AG09309 (cell line): ENCODE measurements around the gene SUFU.

Source experiments
- DNase-seq: peaks from one replicate; pipeline ENCODE4 v3.0.0-alpha.2; 2010; ENCODE audit warnings: low read depth
- H3K4me3 ChIP-seq: 2 replicates; pipeline ENCODE4 v1.5.1; 2011; ENCODE audit warnings: mild to moderate bottlenecking, low read depth, low read length, moderate library complexity; ENCODE audit not compliant: control insufficient read depth
- CTCF ChIP-seq: IDR thresholded peaks from 2 replicates; pipeline ENCODE4 v1.5.1; 2011; ENCODE audit warnings: mild to moderate bottlenecking, low read depth, low read length, inconsistent platforms; ENCODE audit not compliant: insufficient read depth, control insufficient read depth; ENCODE audit errors: missing control alignments

SUFU gene

GRCh38 chr10:102649797-102650654 lies 146.3 kb downstream of the SUFU start:
- H3K4me3 ChIP-seq = no peak overlapping the region
- no peak for TF ChIP-seq CTCF
- DNase-seq = no peak

GRCh38 chr10:102650655-102651454 lies 147.1 kb downstream of the SUFU start:
- no peak for TF ChIP-seq CTCF
- H3K4me3 ChIP-seq = no peak overlapping the region
- no peak for DNase-seq

GRCh38 chr10:102651455-102652169 lies 147.8 kb downstream of the SUFU start:
- no peak for TF ChIP-seq CTCF
- H3K4me3 ChIP-seq = no peak overlapping the region
- DNase-seq = no peak

GRCh38 chr10:102652170-102652916 lies 148.6 kb downstream of the SUFU start:
- DNase-seq = no peak
- H3K4me3 ChIP-seq = no peak overlapping the region
- no peak for TF ChIP-seq CTCF

- no peak for TF ChIP-seq CTCF
- DNase-seq = no peak
- H3K4me3 ChIP-seq = no peak overlapping the region
These were observed 149.3 kb downstream of the SUFU start for GRCh38 chr10:102653060-102653459.

- DNase-seq = no peak
- no peak for TF ChIP-seq CTCF
- no peak overlapping the region for H3K4me3 ChIP-seq
These were observed 150.8 kb downstream of the SUFU start for GRCh38 chr10:102654566-102654965.
